ENCODE measurements around the gene BMS1. TPM values are rescaled to one million over a fixed set of nuclear protein-coding genes. Genes with fewer than 3 reads are reported as not detected.

The BMS1 gene
- total and polyA plus RNA-seq, 2 of the 13 experiments (the other 11 are each of a cell fraction or from before 2014, with no cell fraction given), result 3.9 to 25.2 TPM

DNA sequence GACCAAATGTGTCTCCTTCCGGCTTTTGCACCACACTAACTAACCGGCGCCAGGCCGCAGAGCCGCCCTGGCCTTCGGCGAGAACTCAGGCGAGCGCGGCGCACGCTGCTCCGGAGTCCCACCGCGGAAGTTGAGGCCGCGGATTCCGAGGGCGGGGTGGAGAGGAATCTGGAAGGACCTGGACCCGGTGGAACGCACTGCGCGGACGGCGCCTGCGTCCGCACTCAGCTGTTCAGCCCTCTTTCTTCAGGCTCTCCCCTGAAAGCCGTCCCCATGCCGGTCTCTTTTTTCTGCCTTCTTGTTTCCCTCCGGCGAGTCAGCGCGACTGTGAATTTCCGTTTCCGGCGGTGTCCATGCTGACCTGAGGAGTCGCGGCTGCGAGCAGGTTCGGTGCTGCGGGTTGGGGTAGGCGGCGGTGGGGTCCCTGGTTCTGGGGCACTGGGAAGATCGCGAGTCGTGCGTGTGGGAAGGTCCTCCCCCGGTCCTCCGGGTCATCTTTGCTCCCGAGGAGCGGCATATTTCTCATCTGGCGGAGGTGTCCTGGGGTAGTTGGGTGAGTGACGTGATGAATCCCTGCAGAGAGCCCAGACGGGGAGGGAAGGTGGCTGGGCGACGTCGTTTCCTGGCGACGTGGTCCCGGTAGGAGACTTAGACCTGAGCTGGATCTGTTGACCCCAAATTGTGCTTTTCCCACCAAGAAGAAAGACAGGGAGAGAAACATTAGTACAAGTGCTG lies at the start of gene BMS1 (continued):
- TF ChIP-seq FOXC1 (CRISPR knock-in tag; IDR thresholded peaks at IDR 0.05; ENCODE audit: borderline replicate concordance) (peak; percentile 68; the same call in 1 of the 2 replicates), ZNF761 (CRISPR knock-in tag; conservative IDR thresholded peaks at IDR 0.05) (no peak; the same call in 1 of the 2 replicates), ZNF615 (CRISPR knock-in tag; IDR thresholded peaks at IDR 0.05; ENCODE audit: borderline replicate concordance) (peak; percentile 38; the same call in 1 of the 2 replicates), ARNT (IDR thresholded peaks at IDR 0.05) (no peak), MED13 (CRISPR knock-in tag; IDR thresholded peaks at IDR 0.05) (peak; percentile 76), TARDBP (CRISPR knock-in tag; IDR thresholded peaks at IDR 0.05) (peak; percentile 92), ZNF614 (CRISPR knock-in tag; IDR thresholded peaks at IDR 0.05; ENCODE audit: borderline replicate concordance) (peak; percentile 91; the same call in 1 of the 2 replicates), NRL (CRISPR knock-in tag; IDR thresholded peaks at IDR 0.05; ENCODE audit: borderline replicate concordance) (peak; percentile 85; the same call in 1 of the 2 replicates), SRF (IDR thresholded peaks at IDR 0.05; ENCODE audit: low read depth, low read length) (peak; percentile 72), CBX5 (CRISPR knock-in tag; IDR thresholded peaks at IDR 0.05; ENCODE audit: borderline replicate concordance) (peak; percentile 97), ZNF605 (CRISPR knock-in tag; IDR thresholded peaks at IDR 0.05) (peak; percentile 87), KDM5A (IDR thresholded peaks at IDR 0.05; ENCODE audit: borderline replicate concordance, low read length) (peak; percentile 98), ZNF274 (CRISPR knock-in tag; IDR thresholded peaks at IDR 0.05) (peak; percentile 89), DZIP1 (CRISPR knock-in tag; IDR thresholded peaks at IDR 0.05) (no peak), REXO4 (CRISPR knock-in tag; IDR thresholded peaks at IDR 0.05; ENCODE audit: borderline replicate concordance) (no peak)
- TF ChIP-seq, protein P1, sequence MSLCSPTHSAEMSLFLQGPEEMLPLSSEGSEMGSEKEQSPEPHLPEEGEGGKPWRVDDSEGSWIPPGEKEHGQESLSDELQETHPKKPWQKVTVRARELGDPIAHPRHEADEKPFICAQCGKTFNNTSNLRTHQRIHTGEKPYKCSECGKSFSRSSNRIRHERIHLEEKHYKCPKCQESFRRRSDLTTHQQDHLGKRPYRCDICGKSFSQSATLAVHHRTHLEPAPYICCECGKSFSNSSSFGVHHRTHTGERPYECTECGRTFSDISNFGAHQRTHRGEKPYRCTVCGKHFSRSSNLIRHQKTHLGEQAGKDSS (CRISPR knock-in tag; IDR thresholded peaks at IDR 0.05; ENCODE audit: borderline replicate concordance, low read depth), result peak; percentile 84
- TF ChIP-seq, protein P2, sequence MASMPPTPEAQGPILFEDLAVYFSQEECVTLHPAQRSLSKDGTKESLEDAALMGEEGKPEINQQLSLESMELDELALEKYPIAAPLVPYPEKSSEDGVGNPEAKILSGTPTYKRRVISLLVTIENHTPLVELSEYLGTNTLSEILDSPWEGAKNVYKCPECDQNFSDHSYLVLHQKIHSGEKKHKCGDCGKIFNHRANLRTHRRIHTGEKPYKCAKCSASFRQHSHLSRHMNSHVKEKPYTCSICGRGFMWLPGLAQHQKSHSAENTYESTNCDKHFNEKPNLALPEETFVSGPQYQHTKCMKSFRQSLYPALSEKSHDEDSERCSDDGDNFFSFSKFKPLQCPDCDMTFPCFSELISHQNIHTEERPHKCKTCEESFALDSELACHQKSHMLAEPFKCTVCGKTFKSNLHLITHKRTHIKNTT (CRISPR knock-in tag; IDR thresholded peaks at IDR 0.05), result no peak
- TF ChIP-seq, protein P3, sequence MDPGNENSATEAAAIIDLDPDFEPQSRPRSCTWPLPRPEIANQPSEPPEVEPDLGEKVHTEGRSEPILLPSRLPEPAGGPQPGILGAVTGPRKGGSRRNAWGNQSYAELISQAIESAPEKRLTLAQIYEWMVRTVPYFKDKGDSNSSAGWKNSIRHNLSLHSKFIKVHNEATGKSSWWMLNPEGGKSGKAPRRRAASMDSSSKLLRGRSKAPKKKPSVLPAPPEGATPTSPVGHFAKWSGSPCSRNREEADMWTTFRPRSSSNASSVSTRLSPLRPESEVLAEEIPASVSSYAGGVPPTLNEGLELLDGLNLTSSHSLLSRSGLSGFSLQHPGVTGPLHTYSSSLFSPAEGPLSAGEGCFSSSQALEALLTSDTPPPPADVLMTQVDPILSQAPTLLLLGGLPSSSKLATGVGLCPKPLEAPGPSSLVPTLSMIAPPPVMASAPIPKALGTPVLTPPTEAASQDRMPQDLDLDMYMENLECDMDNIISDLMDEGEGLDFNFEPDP (CRISPR knock-in tag; conservative IDR thresholded peaks at IDR 0.05), result 0 out of 2 replicates have a peak, but pooled peaks have one; percentile 90
- TF ChIP-seq, protein P4, sequence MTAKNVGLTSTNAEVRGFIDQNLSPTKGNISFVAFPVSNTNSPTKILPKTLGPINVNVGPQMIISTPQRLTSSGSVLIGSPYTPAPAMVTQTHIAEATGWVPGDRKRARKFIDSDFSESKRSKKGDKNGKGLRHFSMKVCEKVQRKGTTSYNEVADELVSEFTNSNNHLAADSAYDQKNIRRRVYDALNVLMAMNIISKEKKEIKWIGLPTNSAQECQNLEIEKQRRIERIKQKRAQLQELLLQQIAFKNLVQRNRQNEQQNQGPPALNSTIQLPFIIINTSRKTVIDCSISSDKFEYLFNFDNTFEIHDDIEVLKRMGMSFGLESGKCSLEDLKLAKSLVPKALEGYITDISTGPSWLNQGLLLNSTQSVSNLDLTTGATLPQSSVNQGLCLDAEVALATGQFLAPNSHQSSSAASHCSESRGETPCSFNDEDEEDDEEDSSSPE (CRISPR knock-in tag; IDR thresholded peaks at IDR 0.05), result peak; percentile 80
- TF ChIP-seq, protein P5, sequence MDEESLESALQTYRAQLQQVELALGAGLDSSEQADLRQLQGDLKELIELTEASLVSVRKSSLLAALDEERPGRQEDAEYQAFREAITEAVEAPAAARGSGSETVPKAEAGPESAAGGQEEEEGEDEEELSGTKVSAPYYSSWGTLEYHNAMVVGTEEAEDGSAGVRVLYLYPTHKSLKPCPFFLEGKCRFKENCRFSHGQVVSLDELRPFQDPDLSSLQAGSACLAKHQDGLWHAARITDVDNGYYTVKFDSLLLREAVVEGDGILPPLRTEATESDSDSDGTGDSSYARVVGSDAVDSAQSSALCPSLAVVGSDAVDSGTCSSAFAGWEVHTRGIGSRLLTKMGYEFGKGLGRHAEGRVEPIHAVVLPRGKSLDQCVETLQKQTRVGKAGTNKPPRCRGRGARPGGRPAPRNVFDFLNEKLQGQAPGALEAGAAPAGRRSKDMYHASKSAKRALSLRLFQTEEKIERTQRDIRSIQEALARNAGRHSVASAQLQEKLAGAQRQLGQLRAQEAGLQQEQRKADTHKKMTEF (CRISPR knock-in tag; IDR thresholded peaks at IDR 0.05), result peak; percentile 93
